IMR-90 (cell line): Measurements from ENCODE around the gene HOXA10. TPM values are rescaled to one million over a fixed set of nuclear protein-coding genes. Genes with fewer than 3 reads are reported as not detected.
A peak's percentile ranks its signal among the peaks of the same experiment; 100 is the strongest.

Experiments
- ATAC-seq: fragments of 200-7000 bp; cut with Tn5 transposase; 2 replicates; pipeline ENCODE4 v1.9.1; 2020; ENCODE audit warnings: low read depth, mild to moderate bottlenecking, moderate library complexity
- BruUV-seq: library from RNA; stranded (reverse); fragments of 400-500 nt; replicated peaks from 2 replicates; lab custom pipeline; 2021; lab: Mats Ljungman, UMichigan
- CTCF ChIA-PET: fragments of 300-600 bp; formaldehyde crosslinking; extraction: SDS; loops from one replicate; lab custom pipeline; 2021; ENCODE audit warnings: antibody characterized with exemption; lab: Yijun Ruan, JAX
- POLR2A ChIA-PET: fragments of 300-600 bp; sonication (Branson Sonifier 250); formaldehyde crosslinking; loops from one replicate; lab custom pipeline; 2022; ENCODE audit warnings: antibody characterized with exemption; ENCODE audit not compliant: unreplicated experiment; lab: Charles Lee
- DNase-seq: peaks from one replicate; pipeline ENCODE4 v3.0.0; 2013
- H2AFZ ChIP-seq: replicated peaks from 2 replicates; pipeline ENCODE3; 2013; ENCODE audit warnings: low read length, mild to moderate bottlenecking; ENCODE audit not compliant: poor library complexity
- H2AK5ac ChIP-seq: 2 replicates; pipeline ENCODE4 v1.6.1; 2013; ENCODE audit warnings: low read depth, low read length, inconsistent platforms
- H2AK9ac ChIP-seq: replicated peaks from 2 replicates; pipeline ENCODE3; 2013; ENCODE audit warnings: mild to moderate bottlenecking, low read depth, low read length, moderate library complexity; ENCODE audit not compliant: poor library complexity
- H2BK120ac ChIP-seq: 2 replicates; pipeline ENCODE4 v1.6.1; 2013; ENCODE audit warnings: low read depth, low read length, inconsistent platforms
- H2BK15ac ChIP-seq: 3 replicates; pipeline ENCODE4 v1.6.1; 2013; ENCODE audit warnings: low read depth, low read length, inconsistent platforms
- H2BK20ac ChIP-seq: 2 replicates; pipeline ENCODE4 v1.6.1; 2013; ENCODE audit warnings: low read depth, mild to moderate bottlenecking, inconsistent platforms, low read length, moderate library complexity
- H2BK5ac ChIP-seq: 2 replicates; pipeline ENCODE4 v1.6.1; 2013; ENCODE audit warnings: mild to moderate bottlenecking, low read depth, low read length, inconsistent platforms; ENCODE audit not compliant: poor library complexity, severe bottlenecking
- H3K14ac ChIP-seq: replicated peaks from 2 replicates; pipeline ENCODE4 v1.6.1; 2013; ENCODE audit warnings: low read depth, low read length, inconsistent platforms
- H3K18ac ChIP-seq: 2 replicates; pipeline ENCODE4 v1.6.1; 2013; ENCODE audit warnings: low read depth, low read length, control low read depth
- H3K23ac ChIP-seq: 2 replicates; pipeline ENCODE4 v1.6.1; 2013; ENCODE audit warnings: low read depth, low read length, inconsistent platforms
- H3K27ac ChIP-seq: 2 replicates; pipeline ENCODE4 v1.5.1; 2013; ENCODE audit warnings: mild to moderate bottlenecking, control low read depth, low read length; ENCODE audit not compliant: insufficient read depth
- H3K27me3 ChIP-seq: 2 replicates; pipeline ENCODE4 v1.6.1; 2013; ENCODE audit warnings: low read length; ENCODE audit not compliant: control insufficient read depth, insufficient read depth
- H3K36me3 ChIP-seq: 2 replicates; pipeline ENCODE4 v1.6.1; 2013; ENCODE audit warnings: low read length, mixed read lengths; ENCODE audit not compliant: control insufficient read depth, insufficient read depth
- H3K4ac ChIP-seq: 2 replicates; pipeline ENCODE4 v1.6.1; 2013; ENCODE audit warnings: low read depth, low read length, inconsistent platforms
- H3K4me1 ChIP-seq: 2 replicates; pipeline ENCODE4 v1.6.1; 2013; ENCODE audit warnings: low read length, mixed read lengths; ENCODE audit not compliant: control insufficient read depth, insufficient read depth
- H3K4me2 ChIP-seq: 2 replicates; pipeline ENCODE4 v1.6.1; 2013; ENCODE audit warnings: low read depth, mild to moderate bottlenecking, control low read depth, low read length, moderate library complexity
- H3K4me3 ChIP-seq: 2 replicates; pipeline ENCODE4 v1.5.1; 2013; ENCODE audit warnings: low read depth, mild to moderate bottlenecking, control low read depth, low read length, moderate library complexity; ENCODE audit not compliant: insufficient read depth
- H3K56ac ChIP-seq: 2 replicates; pipeline ENCODE4 v1.6.1; 2013; ENCODE audit warnings: low read length, inconsistent platforms; ENCODE audit not compliant: insufficient read depth; ENCODE audit errors: extremely low read depth
- H3K79me1 ChIP-seq, 2 experiments: 2 replicates each; pipeline ENCODE4 v1.6.1; 2013; ENCODE audit warnings: low read length in 2 of 2, inconsistent platforms in 1 of 2, low read depth in 1 of 2
- H3K9ac ChIP-seq: 2 replicates; pipeline ENCODE4 v1.6.1; 2013; ENCODE audit warnings: low read depth, low read length, control low read depth
- H3K9me1 ChIP-seq: 2 replicates; pipeline ENCODE4 v1.6.1; 2013; ENCODE audit warnings: low read length, inconsistent platforms; ENCODE audit not compliant: insufficient read depth
- H3K9me3 ChIP-seq: 2 replicates; pipeline ENCODE4 v1.6.1; 2013; ENCODE audit warnings: low read length; ENCODE audit not compliant: control insufficient read depth, insufficient read depth
- H4K20me1 ChIP-seq: 2 replicates; pipeline ENCODE4 v1.6.1; 2013; ENCODE audit warnings: low read length, inconsistent platforms; ENCODE audit not compliant: insufficient read depth
- H4K5ac ChIP-seq: 2 replicates; pipeline ENCODE4 v1.6.1; 2013; ENCODE audit warnings: mild to moderate bottlenecking, low read depth, low read length, control low read depth
- H4K8ac ChIP-seq, 2 experiments: 2 replicates each; pipeline ENCODE4 v1.6.1; 2013; ENCODE audit warnings: low read depth in 2 of 2, low read length in 2 of 2, control low read depth in 1 of 2, inconsistent platforms in 1 of 2
- H4K91ac ChIP-seq: 2 replicates; pipeline ENCODE4 v1.6.1; 2013; ENCODE audit warnings: low read depth, low read length, inconsistent platforms; ENCODE audit not compliant: insufficient read depth
- BHLHE40 ChIP-seq: fragments of 150-350 bp; IDR thresholded peaks from 2 replicates; pipeline ENCODE4 v1.6.1; 2016; ENCODE audit warnings: mild to moderate bottlenecking, low read depth, low read length
- CEBPB ChIP-seq: IDR thresholded peaks from 2 replicates; pipeline ENCODE4 v1.6.1; 2012; ENCODE audit warnings: low read depth, low read length, improper control_type of control experiment
- CHD1 ChIP-seq: IDR thresholded peaks from 2 replicates; pipeline ENCODE4 v1.6.1; 2012; ENCODE audit warnings: low read depth, low read length, improper control_type of control experiment
- FOS ChIP-seq: fragments of 150-350 bp; IDR thresholded peaks from 2 replicates; pipeline ENCODE4 v1.6.1; 2016; ENCODE audit warnings: low read depth, low read length
- MAFK ChIP-seq: IDR thresholded peaks from 2 replicates; pipeline ENCODE4 v1.6.1; 2012; ENCODE audit warnings: low read depth, low read length, improper control_type of control experiment
- MAZ ChIP-seq: IDR thresholded peaks from 2 replicates; pipeline ENCODE4 v1.6.1; 2012; ENCODE audit warnings: low read depth, mild to moderate bottlenecking, low read length, improper control_type of control experiment, moderate library complexity, borderline replicate concordance
- MXI1 ChIP-seq: IDR thresholded peaks from 2 replicates; pipeline ENCODE4 v1.6.1; 2012; ENCODE audit warnings: low read depth, mild to moderate bottlenecking, low read length, moderate library complexity, borderline replicate concordance
- NFE2L2 ChIP-seq: fragments of 150-350 bp; IDR thresholded peaks from 2 replicates; pipeline ENCODE4 v1.6.1; 2016; ENCODE audit warnings: low read depth, mild to moderate bottlenecking, low read length
- POLR2A ChIP-seq: IDR thresholded peaks from 2 replicates; pipeline ENCODE4 v1.6.1; 2012; ENCODE audit warnings: mild to moderate bottlenecking, low read depth, low read length
- RAD21 ChIP-seq: IDR thresholded peaks from 2 replicates; pipeline ENCODE4 v1.6.1; 2012; ENCODE audit warnings: low read length, improper control_type of control experiment
- RCOR1 ChIP-seq: IDR thresholded peaks from 2 replicates; pipeline ENCODE4 v1.6.1; 2012; ENCODE audit warnings: mild to moderate bottlenecking, low read length, improper control_type of control experiment; ENCODE audit not compliant: insufficient replicate concordance
- RFX5 ChIP-seq: IDR thresholded peaks from 2 replicates; pipeline ENCODE4 v1.8.0; 2012; ENCODE audit warnings: low read depth, mild to moderate bottlenecking, low read length, moderate library complexity
- SMC3 ChIP-seq: fragments of 150-350 bp; IDR thresholded peaks from 2 replicates; pipeline ENCODE4 v1.6.1; 2016; ENCODE audit warnings: low read depth, mild to moderate bottlenecking, antibody characterized with exemption, low read length, moderate library complexity
- WGBS, 2 experiments: methylation state at CpG; one replicate each; pipeline versions ENCODE4 v1.1.5 to v1.1.7; 2013; ENCODE audit warnings: missing lambda C conversion rate in 2 of 2; ENCODE audit not compliant: insufficient read length in 1 of 2; ENCODE audit errors: extremely low coverage in 2 of 2; 5-methylcytosine and 5-hydroxymethylcytosine counted together
- dilution Hi-C: fragments of 300-500 bp; cut with HindIII; formaldehyde crosslinking; loops from one replicate; pipeline ENCODE4 v1.14.3; 2018; ENCODE audit warnings: low sequenced_read_pairs; ENCODE audit not compliant: unreplicated experiment
- in situ Hi-C: fragments of 300-500 bp; cut with MboI; formaldehyde crosslinking; loops from 3 replicates; pipeline ENCODE4 v1.14.3; 2019; ENCODE audit warnings: low sequenced_read_pairs, inconsistent platforms, mixed read lengths
- intact Hi-C: fragments of 100-400 bp; cut with micrococcal nuclease; formaldehyde crosslinking; loops from 2 replicates; pipeline ENCODE4 v1.10.0; 2022
- polyA plus RNA-seq, 3 experiments: library from polyadenylated mRNA; depleted of rRNA; stranded (reverse); fragments of >200 nt; gene quantifications; 2 replicates each; pipeline ENCODE4 v1.2.3, GENCODE V29; 2012; ENCODE audit warnings: low replicate concordance in 1 of 3
- total RNA-seq: library from RNA; depleted of rRNA; stranded (reverse); fragments of >200 nt; gene quantifications from 2 replicates; pipeline ENCODE4 v1.2.3, GENCODE V29; 2012
- TF ChIP-seq, protein P1 (sequence below): fragments of 150-350 bp; IDR thresholded peaks from 2 replicates; pipeline ENCODE4 v1.6.1; 2017; ENCODE audit warnings: mild to moderate bottlenecking, antibody characterized with exemption, low read length, low read depth
- TF ChIP-seq, protein P2 (sequence below): fragments of 150-350 bp; IDR thresholded peaks from 2 replicates; pipeline ENCODE4 v1.6.1; 2016; ENCODE audit warnings: low read depth, mild to moderate bottlenecking, low read length, moderate library complexity, borderline replicate concordance

The HOXA10 gene
- total and polyA plus RNA-seq, 2 of the 4 experiments (the other 2 are of a cell fraction) = 0.10 to 0.18 TPM

DNA sequence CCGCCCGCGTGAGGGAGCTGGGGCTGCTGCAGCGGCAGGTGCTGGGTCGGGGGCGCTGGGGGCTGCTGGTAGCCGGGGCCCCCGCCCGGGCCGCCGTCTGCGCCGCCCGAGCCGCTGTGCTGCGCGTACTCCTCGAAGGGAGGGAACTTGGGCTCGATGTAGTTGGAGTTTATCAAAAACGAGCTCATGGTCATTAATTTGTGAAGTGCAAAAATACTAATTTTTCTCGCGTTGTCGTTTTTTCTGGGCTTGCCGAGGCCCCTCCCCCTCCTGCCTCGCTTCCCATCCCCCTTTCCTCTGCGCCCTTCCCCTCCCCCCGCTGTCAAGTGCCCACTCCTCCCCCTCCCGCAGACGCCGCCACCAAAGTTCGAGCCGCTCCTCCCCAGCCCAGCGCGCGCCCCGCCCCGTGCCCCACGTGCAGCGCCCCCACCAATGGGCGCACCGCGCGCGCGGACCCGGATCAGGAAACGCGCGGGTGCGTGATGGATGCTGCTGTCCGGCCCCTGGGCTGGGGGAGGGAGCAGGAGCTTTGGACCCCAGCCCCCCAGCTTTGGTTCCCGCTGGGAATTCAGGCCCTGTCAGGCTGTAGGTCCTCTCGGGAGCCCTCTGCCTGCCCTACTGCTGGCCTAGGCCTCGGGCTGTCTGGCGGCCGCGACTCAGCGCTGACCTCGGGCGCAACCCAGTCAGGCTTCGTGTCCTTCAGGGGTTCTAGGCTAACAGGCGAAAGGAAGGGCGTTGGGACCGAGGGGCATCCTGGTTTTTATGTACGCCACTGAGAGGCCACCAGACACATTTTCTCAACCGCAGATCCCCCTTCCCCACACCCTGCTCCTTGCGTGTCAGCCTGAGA is 43.4 kb downstream of the HOXA10 start, which contains the start of gene HOXA4:
TSS of gene HOXA4 (minus strand) at position 218 of the 850 bp plus-strand sequence. CDS start at position 194, 24 bp downstream.
- H2BK5ac ChIP-seq = peak within 1 kb of the TSS; percentile 62
- DNase-seq = peak; percentile 83
- H3K23ac ChIP-seq = peak within 1 kb of the TSS; percentile 94
- peak within 1 kb of the TSS; percentile 66 for H2BK120ac ChIP-seq
- WGBS, 2 experiments = 3% methylated on average over 23 of the region's 67 CpGs; no CpG with 5 or more reads in 1 of the 2 experiments
- H3K9me3 ChIP-seq = no peaks in the 10 kb centered on the region
- in situ Hi-C loops = no loop called here
- H3K9me1 ChIP-seq = peaks cover 11% of the 10 kb centered on the region
- peak within 1 kb of the TSS; percentile 76 for H3K4me3 ChIP-seq
- H4K91ac ChIP-seq = peak within 1 kb of the TSS; percentile 89
- peak within 1 kb of the TSS; percentile 92 to 98 for H4K8ac ChIP-seq
- peak within 1 kb of the TSS; percentile 76 for H3K18ac ChIP-seq
- dilution Hi-C loops = no loop called here
- peak within 1 kb of the TSS; percentile 93 for H2AFZ ChIP-seq
- intact Hi-C loops = loop anchor here (5.0 kb wide), 1 partner anchor 98 kb away; no protein-coding TSS in a partner anchor
- H3K14ac ChIP-seq = peak within 1 kb of the TSS; percentile 65
- H3K27ac ChIP-seq = peak within 1 kb of the TSS; percentile 77
- H3K36me3 ChIP-seq = peaks cover 3% of the 10 kb centered on the region; the same call in 1 of the 2 replicates
- ChIA-PET CTCF (interaction anchor here (0.8 to 1.8 kb wide), 6 partner anchors 10 to 444 kb away, joined by 3 to 5 read pairs (median 4); no protein-coding TSS in a partner anchor), POLR2A (interaction anchor here (0.6 to 1.1 kb wide), 4 partner anchors 11 to 333 kb away, joined by 3 to 4 read pairs (median 3); no protein-coding TSS in a partner anchor)
- no peaks in the 10 kb centered on the region for H4K20me1 ChIP-seq
- H3K56ac ChIP-seq = peak within 1 kb of the TSS; percentile 58
- H3K4ac ChIP-seq = peak within 1 kb of the TSS; percentile 81
- BruUV-seq = no TSS peak
- H3K79me1 ChIP-seq = peaks cover 27 to 41% of the 10 kb centered on the region in 2 experiments
- H2BK15ac ChIP-seq = peak within 1 kb of the TSS; percentile 58; the same call in 2 of the 3 replicates
- peak within 1 kb of the TSS; percentile 92 for H3K9ac ChIP-seq
- H3K4me2 ChIP-seq = peak within 1 kb of the TSS; percentile 100
- H4K5ac ChIP-seq = peak within 1 kb of the TSS; percentile 100
- peak within 1 kb of the TSS; percentile 83 for H2AK5ac ChIP-seq
- ATAC-seq = peak; percentile 92
- no peaks in the 10 kb centered on the region for H3K27me3 ChIP-seq
- peak within 1 kb of the TSS; percentile 21; the same call in 1 of the 2 replicates for H2BK20ac ChIP-seq
- peaks cover 24% of the 10 kb centered on the region for H3K4me1 ChIP-seq
- peak within 1 kb of the TSS; percentile 75 for H2AK9ac ChIP-seq
- TF ChIP-seq RAD21 (no peak), MXI1 (no peak), NFE2L2 (no peak), RFX5 (no peak), CEBPB (no peak), RCOR1 (no peak), POLR2A (peak; percentile 31; the same call in 1 of the 2 replicates), CHD1 (no peak; the same call in 1 of the 2 replicates), FOS (peak; percentile 74), SMC3 (no peak), MAZ (peak; percentile 89), BHLHE40 (0 out of 2 replicates have a peak, but pooled peaks have one; percentile 9), MAFK (no peak)
- TF ChIP-seq, protein P1, sequence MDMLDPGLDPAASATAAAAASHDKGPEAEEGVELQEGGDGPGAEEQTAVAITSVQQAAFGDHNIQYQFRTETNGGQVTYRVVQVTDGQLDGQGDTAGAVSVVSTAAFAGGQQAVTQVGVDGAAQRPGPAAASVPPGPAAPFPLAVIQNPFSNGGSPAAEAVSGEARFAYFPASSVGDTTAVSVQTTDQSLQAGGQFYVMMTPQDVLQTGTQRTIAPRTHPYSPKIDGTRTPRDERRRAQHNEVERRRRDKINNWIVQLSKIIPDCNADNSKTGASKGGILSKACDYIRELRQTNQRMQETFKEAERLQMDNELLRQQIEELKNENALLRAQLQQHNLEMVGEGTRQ = peak; percentile 99
- TF ChIP-seq, protein P2, sequence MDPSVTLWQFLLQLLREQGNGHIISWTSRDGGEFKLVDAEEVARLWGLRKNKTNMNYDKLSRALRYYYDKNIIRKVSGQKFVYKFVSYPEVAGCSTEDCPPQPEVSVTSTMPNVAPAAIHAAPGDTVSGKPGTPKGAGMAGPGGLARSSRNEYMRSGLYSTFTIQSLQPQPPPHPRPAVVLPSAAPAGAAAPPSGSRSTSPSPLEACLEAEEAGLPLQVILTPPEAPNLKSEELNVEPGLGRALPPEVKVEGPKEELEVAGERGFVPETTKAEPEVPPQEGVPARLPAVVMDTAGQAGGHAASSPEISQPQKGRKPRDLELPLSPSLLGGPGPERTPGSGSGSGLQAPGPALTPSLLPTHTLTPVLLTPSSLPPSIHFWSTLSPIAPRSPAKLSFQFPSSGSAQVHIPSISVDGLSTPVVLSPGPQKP = no peak
